ENCODE measurements around the gene SHC2.

DNA sequence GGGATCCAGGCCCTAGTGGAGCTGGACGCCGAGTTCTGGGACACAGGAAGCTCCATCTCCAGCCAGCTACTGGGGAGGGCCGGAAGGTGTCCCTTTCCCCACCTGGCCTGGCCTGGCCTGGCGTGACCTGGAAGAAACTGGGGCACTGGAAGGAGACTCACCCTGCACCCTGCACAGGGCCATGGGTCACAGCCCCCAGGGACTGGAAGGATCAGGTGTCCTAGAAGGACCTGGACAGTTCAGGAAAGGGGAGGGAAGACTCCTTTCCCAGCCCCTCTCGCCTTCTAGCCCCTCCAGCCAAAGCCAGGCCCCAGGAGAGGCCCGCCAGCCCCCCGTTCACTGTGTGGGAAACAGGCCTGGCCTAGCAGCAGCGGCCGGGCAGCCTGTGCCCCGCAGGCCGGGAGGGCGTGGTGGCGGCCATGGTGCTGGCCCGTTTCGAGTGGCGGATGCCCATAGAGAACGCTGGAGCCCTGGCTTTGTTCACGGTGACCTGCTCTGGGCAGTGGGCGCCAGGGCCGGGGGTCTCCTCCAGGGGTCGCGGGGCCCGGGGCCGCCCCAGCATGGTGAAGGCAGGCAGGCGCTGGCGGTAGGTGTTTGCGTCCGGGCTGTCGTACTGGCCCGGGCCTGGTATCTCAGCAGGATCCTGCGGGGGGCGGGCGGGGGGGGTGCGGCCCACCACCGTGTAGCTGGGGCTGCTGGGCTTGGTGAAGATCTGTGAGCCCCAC, 2.8 kb upstream of the SHC2 start:
- no peak for TF ChIP-seq POLR2A (IDR thresholded peaks at IDR 0.05; ENCODE audit: low read length)
- no peak for TF ChIP-seq GATA1 (IDR thresholded peaks at IDR 0.05; ENCODE audit: low read depth, low read length)
